ENCODE data around the gene ANK3. TPM values are rescaled to one million over a fixed set of nuclear protein-coding genes. Genes with fewer than 3 reads are reported as not detected.
A peak's percentile ranks its signal among the peaks of the same experiment; 100 is the strongest.

Gene ANK3
- polyA plus RNA-seq, 1 donor (not counting 4 experiments of a cell fraction or from before 2014, with no cell fraction given): 8.3 TPM

DNA sequence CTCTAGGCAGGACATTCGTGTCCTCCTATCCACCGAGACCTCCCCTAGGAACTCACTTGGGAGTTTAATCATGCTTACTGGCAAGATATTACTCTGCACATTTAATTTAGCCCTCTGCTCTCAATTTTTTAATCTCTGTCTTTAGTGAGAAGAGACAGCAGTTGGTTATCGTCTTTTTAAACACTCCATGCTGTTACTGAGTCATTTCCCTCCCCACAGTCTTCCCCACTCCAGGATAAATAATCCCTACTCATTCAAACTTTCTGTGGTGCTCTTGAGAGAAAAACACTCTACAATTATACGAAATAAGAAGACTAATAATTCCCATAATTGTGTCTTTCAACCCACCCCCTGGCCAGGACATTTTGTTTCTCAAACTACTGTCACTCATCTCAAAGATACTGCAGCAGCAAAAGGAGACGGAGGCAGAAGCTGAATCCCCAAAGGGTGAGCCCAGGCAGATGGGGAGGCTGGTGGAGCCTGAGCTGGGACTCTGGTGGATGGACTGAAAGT lies 84.2 kb downstream of the ANK3 start:
- no peaks in the 10 kb centered on the region for H3K9me3 ChIP-seq (ENCODE audit: control insufficient read depth, low read depth, low read length)
- H3K4me2 ChIP-seq (ENCODE audit: control insufficient read depth, extremely low read depth, insufficient read depth, low read depth, low read length): no peak overlapping the region
- dilution Hi-C loops (cut with MboI; ENCODE audit: extremely low pct_ligation_motif_present, low sequenced_read_pairs): no loop called here
- peak; percentile 9 for FAIRE-seq
- H3K79me2 ChIP-seq (ENCODE audit: control insufficient read depth, insufficient read depth, low read length): no peaks in the 10 kb centered on the region
- no peaks in the 10 kb centered on the region for H4K20me1 ChIP-seq (ENCODE audit: control insufficient read depth, extremely low read depth, insufficient read depth, low read length)
- TF ChIP-seq, protein P1, sequence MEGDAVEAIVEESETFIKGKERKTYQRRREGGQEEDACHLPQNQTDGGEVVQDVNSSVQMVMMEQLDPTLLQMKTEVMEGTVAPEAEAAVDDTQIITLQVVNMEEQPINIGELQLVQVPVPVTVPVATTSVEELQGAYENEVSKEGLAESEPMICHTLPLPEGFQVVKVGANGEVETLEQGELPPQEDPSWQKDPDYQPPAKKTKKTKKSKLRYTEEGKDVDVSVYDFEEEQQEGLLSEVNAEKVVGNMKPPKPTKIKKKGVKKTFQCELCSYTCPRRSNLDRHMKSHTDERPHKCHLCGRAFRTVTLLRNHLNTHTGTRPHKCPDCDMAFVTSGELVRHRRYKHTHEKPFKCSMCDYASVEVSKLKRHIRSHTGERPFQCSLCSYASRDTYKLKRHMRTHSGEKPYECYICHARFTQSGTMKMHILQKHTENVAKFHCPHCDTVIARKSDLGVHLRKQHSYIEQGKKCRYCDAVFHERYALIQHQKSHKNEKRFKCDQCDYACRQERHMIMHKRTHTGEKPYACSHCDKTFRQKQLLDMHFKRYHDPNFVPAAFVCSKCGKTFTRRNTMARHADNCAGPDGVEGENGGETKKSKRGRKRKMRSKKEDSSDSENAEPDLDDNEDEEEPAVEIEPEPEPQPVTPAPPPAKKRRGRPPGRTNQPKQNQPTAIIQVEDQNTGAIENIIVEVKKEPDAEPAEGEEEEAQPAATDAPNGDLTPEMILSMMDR (optimal IDR thresholded peaks at IDR 0.05 in 1 of 3, IDR thresholded peaks at IDR 0.05 in 1 of 3, conservative IDR thresholded peaks at IDR 0.05 in 1 of 3; ENCODE audit: extremely low read depth in 1 of 3, insufficient read depth in 2 of 3, low read length in 3 of 3): no peak
- no peak for TF ChIP-seq EZH2 (IDR thresholded peaks at IDR 0.05; ENCODE audit: low read length)
- H3K27me3 ChIP-seq (ENCODE audit: control insufficient read depth, extremely low read depth, insufficient read depth, low read length): no peaks in the 10 kb centered on the region
- DNase-seq (ENCODE audit: low read depth, low spot score): no peak
- no peak overlapping the region for H3K9ac ChIP-seq (ENCODE audit: control insufficient read depth, extremely low read depth, insufficient read depth, low read length)
- no peak overlapping the region for H2AFZ ChIP-seq (ENCODE audit: control insufficient read depth, low read length)
- no peak overlapping the region for H3K4me3 ChIP-seq (ENCODE audit: control insufficient read depth in 2 of 3, extremely low read depth in 1 of 3, insufficient read depth in 2 of 3, low read depth in 1 of 3, low read length in 3 of 3)
- H3K36me3 ChIP-seq (ENCODE audit: control insufficient read depth in 2 of 2, extremely low read depth in 1 of 2, insufficient read depth in 2 of 2, low read length in 2 of 2): no peaks in the 10 kb centered on the region
- no peak overlapping the region for H3K27ac ChIP-seq (ENCODE audit: control insufficient read depth, insufficient read depth, low read length)
- H3K9me1 ChIP-seq (ENCODE audit: control insufficient read depth, extremely low read depth, insufficient read depth, low read length): no peaks in the 10 kb centered on the region
- no peaks in the 10 kb centered on the region for H3K4me1 ChIP-seq (ENCODE audit: control insufficient read depth, extremely low read depth, insufficient read depth, low read length)

DNA sequence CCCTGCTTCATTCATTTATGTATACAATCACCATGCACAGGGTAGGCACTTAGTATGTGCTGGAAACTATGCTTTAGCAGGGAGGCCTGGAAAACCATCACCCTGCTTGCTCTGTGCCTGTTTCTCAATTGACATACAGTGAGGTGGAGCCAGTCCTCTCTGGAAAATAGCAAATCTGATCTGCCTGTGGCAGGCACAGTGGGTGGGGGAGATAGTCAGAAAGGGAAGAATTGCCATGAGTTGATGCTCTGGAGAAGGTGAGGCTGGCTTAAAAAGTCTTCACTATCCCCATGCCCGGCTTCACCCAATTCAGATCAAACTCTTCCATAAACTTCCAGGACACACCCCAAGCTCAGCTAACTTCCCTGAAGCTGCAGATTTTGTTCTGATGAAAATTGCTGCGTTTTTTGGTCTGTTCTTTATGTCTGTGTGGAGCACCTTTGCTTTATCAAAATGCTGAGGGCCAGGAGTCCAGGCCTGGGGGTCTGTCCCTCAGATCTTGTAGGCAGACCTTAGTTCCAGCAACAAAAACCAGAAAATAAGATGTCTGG lies 84.8 kb downstream of the ANK3 start:
- no peaks in the 10 kb centered on the region for H3K9me1 ChIP-seq (ENCODE audit: control insufficient read depth, extremely low read depth, insufficient read depth, low read length)
- no peaks in the 10 kb centered on the region for H3K4me1 ChIP-seq (ENCODE audit: control insufficient read depth, extremely low read depth, insufficient read depth, low read length)
- no peak overlapping the region for H3K9ac ChIP-seq (ENCODE audit: control insufficient read depth, extremely low read depth, insufficient read depth, low read length)
- H2AFZ ChIP-seq (ENCODE audit: control insufficient read depth, low read length): no peak overlapping the region
- no peak for FAIRE-seq
- no peaks in the 10 kb centered on the region for H3K79me2 ChIP-seq (ENCODE audit: control insufficient read depth, insufficient read depth, low read length)
- no peak overlapping the region for H3K4me3 ChIP-seq (ENCODE audit: control insufficient read depth in 2 of 3, extremely low read depth in 1 of 3, insufficient read depth in 2 of 3, low read depth in 1 of 3, low read length in 3 of 3)
- H3K9me3 ChIP-seq (ENCODE audit: control insufficient read depth, low read depth, low read length): no peaks in the 10 kb centered on the region
- H3K27me3 ChIP-seq (ENCODE audit: control insufficient read depth, extremely low read depth, insufficient read depth, low read length): no peaks in the 10 kb centered on the region
- H3K4me2 ChIP-seq (ENCODE audit: control insufficient read depth, extremely low read depth, insufficient read depth, low read depth, low read length): no peak overlapping the region
- dilution Hi-C loops (cut with MboI; ENCODE audit: extremely low pct_ligation_motif_present, low sequenced_read_pairs): no loop called here
- H4K20me1 ChIP-seq (ENCODE audit: control insufficient read depth, extremely low read depth, insufficient read depth, low read length): no peaks in the 10 kb centered on the region
- H3K27ac ChIP-seq (ENCODE audit: control insufficient read depth, insufficient read depth, low read length): no peak overlapping the region
- no peak for TF ChIP-seq EZH2 (IDR thresholded peaks at IDR 0.05; ENCODE audit: low read length)
- TF ChIP-seq, protein P1 (optimal IDR thresholded peaks at IDR 0.05 in 1 of 3, IDR thresholded peaks at IDR 0.05 in 1 of 3, conservative IDR thresholded peaks at IDR 0.05 in 1 of 3; ENCODE audit: extremely low read depth in 1 of 3, insufficient read depth in 2 of 3, low read length in 3 of 3): no peak
- DNase-seq (ENCODE audit: low read depth, low spot score): no peak
- H3K36me3 ChIP-seq (ENCODE audit: control insufficient read depth in 2 of 2, extremely low read depth in 1 of 2, insufficient read depth in 2 of 2, low read length in 2 of 2): no peaks in the 10 kb centered on the region

Data from keratinocyte (primary cell).